Measurements from ENCODE around the gene HMSD.
A peak's percentile ranks its signal among the peaks of the same experiment; 100 is the strongest.

Gene HMSD

GRCh38 chr18:63947051-63947790 lies 1.9 kb upstream of the HMSD start:
- Histone ChIP-seq H3K4me3 (replicated peaks; ENCODE audit: low read depth, low read length) (no peak overlapping the region), H3K27me3 (replicated peaks; ENCODE audit: control insufficient read depth, insufficient read depth, low read length) (no peaks in the 10 kb centered on the region), H3K36me3 (ENCODE audit: control insufficient read depth, insufficient read depth, low read length) (no peaks in the 10 kb centered on the region)
- no peak for DNase-seq (ENCODE audit: extremely low read depth, insufficient read length)
- TF ChIP-seq CTCF (IDR thresholded peaks at IDR 0.05; ENCODE audit: insufficient read depth, low read length, poor library complexity, severe bottlenecking) = no peak

- no peak for DNase-seq (ENCODE audit: extremely low read depth, insufficient read length)
- Histone ChIP-seq H3K36me3 (ENCODE audit: control insufficient read depth, insufficient read depth, low read length) (peaks cover 8% of the 10 kb centered on the region), H3K27me3 (replicated peaks; ENCODE audit: control insufficient read depth, insufficient read depth, low read length) (no peaks in the 10 kb centered on the region), H3K4me3 (replicated peaks; ENCODE audit: low read depth, low read length) (peak overlapping the region; percentile 89)
- peak; percentile 43 for TF ChIP-seq CTCF (IDR thresholded peaks at IDR 0.05; ENCODE audit: insufficient read depth, low read length, poor library complexity, severe bottlenecking)
These were observed 2.2 kb downstream of the HMSD start for GRCh38 chr18:63951302-63951705.

GRCh38 chr18:63953811-63954210 lies 4.7 kb downstream of the HMSD start:
- no peak for TF ChIP-seq CTCF (IDR thresholded peaks at IDR 0.05; ENCODE audit: insufficient read depth, low read length, poor library complexity, severe bottlenecking)
- H3K27me3 ChIP-seq (replicated peaks; ENCODE audit: control insufficient read depth, insufficient read depth, low read length) = no peaks in the 10 kb centered on the region
- H3K36me3 ChIP-seq (ENCODE audit: control insufficient read depth, insufficient read depth, low read length) = peaks cover 8% of the 10 kb centered on the region
- no peak overlapping the region for H3K4me3 ChIP-seq (replicated peaks; ENCODE audit: low read depth, low read length)
- no peak for DNase-seq (ENCODE audit: extremely low read depth, insufficient read length)

- Histone ChIP-seq H3K27me3 (replicated peaks; ENCODE audit: control insufficient read depth, insufficient read depth, low read length) (no peaks in the 10 kb centered on the region), H3K4me3 (replicated peaks; ENCODE audit: low read depth, low read length) (no peak overlapping the region), H3K36me3 (ENCODE audit: control insufficient read depth, insufficient read depth, low read length) (peaks cover 10% of the 10 kb centered on the region)
- no peak for DNase-seq (ENCODE audit: extremely low read depth, insufficient read length)
- no peak for TF ChIP-seq CTCF (IDR thresholded peaks at IDR 0.05; ENCODE audit: insufficient read depth, low read length, poor library complexity, severe bottlenecking)
These were observed 7.7 kb downstream of the HMSD start for GRCh38 chr18:63956755-63957154.

GRCh38 chr18:63960891-63961290 lies 11.8 kb downstream of the HMSD start:
- no peak for TF ChIP-seq CTCF (IDR thresholded peaks at IDR 0.05; ENCODE audit: insufficient read depth, low read length, poor library complexity, severe bottlenecking)
- no peaks in the 10 kb centered on the region for H3K27me3 ChIP-seq (replicated peaks; ENCODE audit: control insufficient read depth, insufficient read depth, low read length)
- peaks cover 4% of the 10 kb centered on the region for H3K36me3 ChIP-seq (ENCODE audit: control insufficient read depth, insufficient read depth, low read length)
- no peak for DNase-seq (ENCODE audit: extremely low read depth, insufficient read length)
- H3K4me3 ChIP-seq (replicated peaks; ENCODE audit: low read depth, low read length) = no peak overlapping the region
